KMS-11 (cell line): ENCODE results near the gene CIAO3.

Source experiments
- H2AFZ ChIP-seq: fragments of 200-600 bp; sonication (generic); 2 replicates; pipeline ENCODE4 v1.6.1; 2016; ENCODE audit warnings: antibody characterized with exemption, mixed run types, low read depth
- H3K27ac ChIP-seq: fragments of 200-600 bp; sonication (generic); 2 replicates; pipeline ENCODE4 v1.6.1; 2016; ENCODE audit warnings: mild to moderate bottlenecking, mixed run types
- H3K27me3 ChIP-seq: fragments of 200-600 bp; sonication (generic); 2 replicates; pipeline ENCODE4 v1.6.1; 2017; ENCODE audit warnings: mild to moderate bottlenecking, low read depth, mixed run types, moderate library complexity; ENCODE audit not compliant: insufficient read depth
- H3K36me3 ChIP-seq: fragments of 200-600 bp; sonication (generic); 2 replicates; pipeline ENCODE4 v1.6.1; 2017; ENCODE audit warnings: mild to moderate bottlenecking, mixed run types; ENCODE audit not compliant: insufficient read depth
- H3K4me1 ChIP-seq: fragments of 200-600 bp; sonication (generic); 2 replicates; pipeline ENCODE4 v1.6.1; 2016; ENCODE audit warnings: mild to moderate bottlenecking, low read depth, mixed run types; ENCODE audit not compliant: poor library complexity, severe bottlenecking
- H3K4me2 ChIP-seq: fragments of 200-600 bp; sonication (generic); 2 replicates; pipeline ENCODE4 v1.7.0; 2016; ENCODE audit warnings: mild to moderate bottlenecking, mixed run types
- H3K4me3 ChIP-seq: fragments of 200-600 bp; sonication (generic); IDR thresholded peaks from 2 replicates; pipeline ENCODE4 v1.6.1; 2017; ENCODE audit warnings: low read depth, low read length, mixed read lengths; ENCODE audit not compliant: insufficient read depth
- H3K79me2 ChIP-seq: fragments of 200-600 bp; sonication (generic); 2 replicates; pipeline ENCODE4 v1.6.1; 2016; ENCODE audit warnings: low read depth, mixed run types; ENCODE audit not compliant: insufficient read depth
- H3K9ac ChIP-seq: fragments of 200-600 bp; sonication (generic); 2 replicates; pipeline ENCODE4 v1.6.1; 2016; ENCODE audit warnings: mild to moderate bottlenecking, mixed run types
- H4K20me1 ChIP-seq: fragments of 200-600 bp; sonication (generic); 2 replicates; pipeline ENCODE4 v1.6.1; 2016; ENCODE audit warnings: mild to moderate bottlenecking, mixed run types; ENCODE audit not compliant: insufficient read depth
- CTCF ChIP-seq: fragments of 200-600 bp; sonication (generic); conservative IDR thresholded peaks from 2 replicates; pipeline ENCODE4 v1.6.1; 2017; ENCODE audit warnings: low read depth, mild to moderate bottlenecking, antibody characterized with exemption, low read length, moderate library complexity, mixed read lengths

CIAO3 gene

GRCh38 chr16:780296-780695 lies 39.5 kb upstream of the CIAO3 start:
- no peak overlapping the region for H3K9ac ChIP-seq
- no peak overlapping the region for H3K4me3 ChIP-seq
- no peaks in the 10 kb centered on the region for H3K36me3 ChIP-seq
- TF ChIP-seq CTCF = no peak
- H3K79me2 ChIP-seq = no peaks in the 10 kb centered on the region
- peaks cover 88% of the 10 kb centered on the region for H3K27me3 ChIP-seq
- no peaks in the 10 kb centered on the region for H3K4me1 ChIP-seq
- no peak overlapping the region for H2AFZ ChIP-seq
- no peak overlapping the region for H3K27ac ChIP-seq
- H3K4me2 ChIP-seq = no peak overlapping the region
- no peaks in the 10 kb centered on the region for H4K20me1 ChIP-seq

DNA sequence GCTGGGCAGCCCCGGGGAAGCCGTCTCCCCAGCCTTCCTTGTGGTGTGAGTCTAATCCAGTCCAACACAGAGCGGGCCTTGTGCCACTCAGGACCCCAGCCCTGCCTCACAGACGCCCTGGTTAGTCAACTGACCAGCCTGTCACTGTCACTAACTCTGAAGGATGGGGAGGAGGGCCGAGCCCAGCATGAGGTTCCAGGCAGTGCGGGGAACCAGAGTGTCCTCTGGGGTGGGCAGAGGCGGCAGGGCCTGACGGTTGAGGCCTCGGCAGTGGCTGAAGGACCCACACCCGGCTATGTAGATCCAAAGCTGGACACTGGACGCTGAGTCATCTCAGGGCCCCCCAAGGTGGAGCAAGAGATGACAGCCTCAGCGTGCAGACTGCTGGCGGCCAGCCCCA lies 38.8 kb upstream of the CIAO3 start:
- Histone ChIP-seq H3K27me3 (peaks cover 95% of the 10 kb centered on the region), H3K79me2 (no peaks in the 10 kb centered on the region), H3K27ac (no peak overlapping the region), H3K36me3 (no peaks in the 10 kb centered on the region), H2AFZ (no peak overlapping the region), H3K9ac (no peak overlapping the region), H3K4me3 (no peak overlapping the region), H4K20me1 (no peaks in the 10 kb centered on the region), H3K4me2 (no peak overlapping the region), H3K4me1 (no peaks in the 10 kb centered on the region)
- no peak for TF ChIP-seq CTCF

DNA sequence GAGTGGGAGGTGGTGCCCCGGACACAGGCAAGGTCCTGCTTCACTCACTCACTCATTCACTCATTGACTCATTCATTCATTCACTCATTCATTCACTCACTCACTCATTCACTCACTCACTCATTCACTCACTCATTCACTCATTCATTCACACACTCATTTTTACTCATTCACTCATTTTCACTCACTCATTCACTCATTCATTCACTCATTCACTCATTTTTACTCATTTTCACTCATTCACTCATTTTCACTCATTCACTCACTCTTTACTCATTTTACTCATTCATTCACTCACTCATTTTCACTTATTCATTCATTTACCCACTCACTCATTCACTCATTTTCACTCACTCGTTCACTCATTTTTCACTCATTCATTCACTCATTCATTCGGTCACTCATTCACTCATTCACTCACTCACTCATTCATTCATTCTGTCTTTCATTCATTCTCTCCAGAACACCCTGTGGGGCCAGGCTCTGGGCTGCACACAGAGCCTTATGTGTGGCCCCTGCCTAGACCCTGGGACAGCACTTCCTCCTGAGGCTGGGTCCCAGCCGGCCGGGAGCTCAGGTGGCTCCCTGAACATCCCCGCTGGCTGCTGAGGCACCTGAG lies 38.2 kb upstream of the CIAO3 start:
- TF ChIP-seq CTCF = no peak
- Histone ChIP-seq H2AFZ (no peak overlapping the region), H3K4me2 (no peak overlapping the region), H3K79me2 (no peaks in the 10 kb centered on the region), H3K4me1 (no peaks in the 10 kb centered on the region), H3K4me3 (no peak overlapping the region), H3K27me3 (peaks cover 99% of the 10 kb centered on the region), H3K27ac (no peak overlapping the region), H3K9ac (no peak overlapping the region), H4K20me1 (no peaks in the 10 kb centered on the region), H3K36me3 (no peaks in the 10 kb centered on the region)

GRCh38 chr16:778447-778846 lies 37.6 kb upstream of the CIAO3 start:
- Histone ChIP-seq H3K27ac (no peak overlapping the region), H3K4me3 (no peak overlapping the region), H3K9ac (no peak overlapping the region), H2AFZ (no peak overlapping the region), H3K4me2 (no peak overlapping the region), H4K20me1 (no peaks in the 10 kb centered on the region), H3K79me2 (no peaks in the 10 kb centered on the region), H3K36me3 (no peaks in the 10 kb centered on the region), H3K4me1 (no peaks in the 10 kb centered on the region), H3K27me3 (peaks cover 99% of the 10 kb centered on the region)
- TF ChIP-seq CTCF = no peak
